Fibroblast of skin of abdomen (primary cell): ENCODE measurements around the gene RHCE.
A peak's percentile ranks its signal among the peaks of the same experiment; 100 is the strongest.
"Not testable (repeated sequence)": the region's sequence is repeated elsewhere in the genome, so short reads cannot be mapped to it uniquely, and the experiment has no call there.

ENCODE experiments used
- DNase-seq: peaks from one replicate; pipeline ENCODE4 v3.0.0-alpha.2; 2013

Gene RHCE

DNA sequence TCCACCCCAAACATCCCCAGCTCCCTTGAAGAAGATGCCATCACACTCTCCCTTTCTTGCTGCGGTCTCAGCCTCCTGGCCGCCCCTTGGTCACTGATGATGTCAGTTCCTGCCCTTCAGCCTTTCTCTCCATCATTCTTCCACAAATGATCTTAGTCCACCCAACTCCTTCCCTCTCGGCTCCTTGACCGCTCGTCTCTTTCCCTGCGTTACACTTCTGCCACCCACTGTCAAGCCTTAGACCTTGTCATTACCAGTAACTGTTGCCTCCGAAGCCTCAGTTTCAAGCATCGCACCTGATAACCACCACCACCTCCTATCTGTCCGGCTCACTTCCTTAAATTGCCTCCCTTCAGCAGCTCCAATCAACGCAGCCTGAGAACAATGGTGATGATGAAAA is 23.1 kb downstream of the RHCE start:
- not testable (repeated sequence) for DNase-seq

DNA sequence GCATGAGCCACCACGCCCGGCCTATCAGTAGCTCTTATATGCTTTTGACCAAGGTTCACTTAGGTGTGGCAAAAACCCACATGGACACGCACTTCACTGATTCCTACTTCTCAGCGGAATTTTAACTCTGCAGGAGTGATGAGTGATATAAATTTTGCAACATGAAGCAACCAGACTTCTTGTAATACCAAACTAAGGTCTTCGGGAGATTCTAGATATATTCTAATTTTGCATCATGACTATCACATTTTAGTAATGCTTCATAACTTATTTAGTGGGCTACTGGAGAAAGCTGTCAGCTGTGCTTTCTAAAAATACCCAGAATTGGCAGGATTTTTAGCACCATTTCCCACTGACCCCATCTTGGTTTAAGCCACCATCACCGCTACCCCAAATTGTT is 27.8 kb downstream of the RHCE start:
- peak; percentile 33 for DNase-seq

DNA sequence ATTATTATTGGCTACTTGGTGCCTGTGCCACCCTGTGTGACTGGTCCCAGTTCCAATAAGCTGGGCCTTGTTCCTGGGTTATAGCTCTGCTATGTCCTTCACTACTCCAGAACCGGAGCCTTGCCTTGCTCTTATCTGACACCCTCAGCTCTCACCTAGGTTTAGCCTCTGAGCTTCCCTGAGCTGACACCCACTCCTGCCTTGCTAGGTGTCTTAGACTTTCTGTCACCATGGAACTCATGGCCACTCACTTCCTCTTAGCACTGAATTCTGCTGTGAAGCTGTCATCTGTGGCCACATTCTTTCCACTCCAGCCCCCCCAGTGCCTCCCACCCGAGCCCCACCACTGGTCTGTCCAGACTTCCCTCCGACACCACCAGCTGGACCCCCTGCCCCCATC is 30.9 kb downstream of the RHCE start:
- DNase-seq: not testable (repeated sequence)

DNA sequence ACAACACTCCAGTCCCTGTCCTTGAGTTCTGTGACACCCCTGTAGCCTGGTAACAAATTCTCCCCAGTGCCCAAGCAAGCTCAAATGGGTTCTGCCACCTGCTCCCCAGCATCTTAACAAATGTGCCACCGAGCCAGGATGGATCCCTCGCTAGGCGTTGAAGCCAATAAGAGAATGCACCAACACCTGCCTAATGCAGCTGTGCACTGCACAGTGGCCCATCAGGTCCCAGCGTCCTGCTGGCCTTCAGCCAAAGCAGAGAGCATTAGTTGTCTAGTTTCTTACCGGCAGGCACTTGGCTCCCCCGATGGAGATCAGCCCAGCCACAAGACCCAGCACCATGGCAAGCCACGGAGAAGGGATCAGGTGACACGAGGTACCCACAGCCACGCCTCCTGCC is 31.9 kb downstream of the RHCE start:
- not testable (repeated sequence) for DNase-seq

GRCh38 chr1:25387096-25387495 is 33.5 kb downstream of the RHCE start:
- DNase-seq: not testable (repeated sequence)

DNA sequence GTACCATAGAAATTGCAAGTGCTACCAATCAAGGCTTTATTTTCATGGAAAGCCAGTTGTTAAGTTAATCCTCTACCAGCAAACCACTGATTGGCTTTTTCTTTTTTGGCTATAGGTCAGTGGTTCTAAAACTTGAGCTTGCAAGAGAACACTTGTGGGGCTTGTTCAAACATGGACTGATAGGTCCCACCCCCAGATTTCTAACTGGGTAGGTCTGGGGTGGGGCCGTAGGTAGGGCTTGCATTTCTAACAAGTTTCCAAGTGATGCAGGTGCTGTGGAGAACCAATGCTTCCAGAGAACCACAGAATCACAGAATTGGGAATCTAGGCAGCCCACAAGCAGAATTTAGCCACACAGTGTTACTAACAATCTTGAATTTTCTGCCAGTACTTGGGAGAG is 36.8 kb downstream of the RHCE start:
- DNase-seq: not testable (repeated sequence)

DNA sequence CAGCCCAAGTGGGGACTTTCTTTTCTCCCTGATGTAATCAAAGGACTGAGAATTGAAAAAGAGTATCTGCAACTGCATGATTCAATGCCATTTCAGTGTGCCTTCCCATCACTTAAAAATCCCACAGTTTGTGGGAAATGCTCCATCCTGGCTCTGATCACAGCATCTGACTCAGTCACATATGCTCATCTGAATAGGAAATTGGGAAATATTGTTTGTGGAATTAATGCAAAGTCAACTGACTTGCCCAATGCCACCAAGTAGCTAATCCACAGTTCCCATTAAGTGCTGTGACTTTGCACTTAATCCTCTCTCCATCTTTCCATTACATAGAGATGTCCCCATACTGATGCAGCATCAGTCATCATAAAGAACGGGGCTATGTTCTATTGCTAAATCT is 37.5 kb downstream of the RHCE start:
- peak; percentile 84 for DNase-seq

GRCh38 chr1:25382543-25382942 is 38.1 kb downstream of the RHCE start:
- DNase-seq: peak; percentile 20

DNA sequence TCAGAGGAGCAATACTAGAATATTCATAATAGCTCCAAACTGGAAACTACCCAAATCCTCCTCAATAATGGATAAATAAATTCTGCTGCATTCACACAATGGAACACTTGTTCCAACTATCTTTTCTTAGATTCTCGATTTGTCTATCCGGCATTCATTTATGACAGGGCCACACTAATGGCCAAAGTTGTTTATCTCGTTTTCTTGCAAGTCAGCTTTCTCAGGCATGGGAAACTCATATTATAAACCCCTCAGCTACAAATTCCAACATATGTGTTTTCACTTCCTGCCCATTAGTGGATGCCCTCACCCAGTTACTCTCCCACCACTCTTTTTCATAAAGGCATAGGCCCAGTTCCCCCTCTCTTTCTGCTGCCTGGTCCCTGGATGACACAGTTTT is 42.3 kb downstream of the RHCE start:
- not testable (repeated sequence) for DNase-seq

- DNase-seq: peak; percentile 92
Measured at GRCh38 chr1:25371757-25372156, 48.9 kb downstream of the RHCE start.

- not testable (repeated sequence) for DNase-seq
Measured at GRCh38 chr1:25369691-25370271, 50.8 kb downstream of the RHCE start.

DNA sequence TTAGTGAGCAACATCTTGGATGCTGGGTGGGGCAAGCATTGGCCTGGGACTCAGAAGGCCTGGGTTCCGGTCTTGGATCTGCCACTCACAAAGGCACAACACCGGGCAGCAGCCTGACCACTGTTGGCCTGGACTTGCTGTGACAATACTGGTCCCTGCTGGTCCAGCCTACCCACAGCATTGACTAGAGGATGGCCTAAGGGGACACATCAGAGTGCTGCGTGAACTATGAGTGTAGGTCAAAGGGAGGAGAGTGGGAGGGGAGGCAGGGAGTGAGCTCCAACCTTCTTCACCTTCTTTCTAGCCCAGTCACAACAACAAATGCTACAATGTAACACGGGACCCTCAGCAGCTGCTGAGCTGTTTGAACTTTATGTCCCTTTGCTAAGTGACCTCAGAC is 51.4 kb downstream of the RHCE start:
- DNase-seq: no peak

DNA sequence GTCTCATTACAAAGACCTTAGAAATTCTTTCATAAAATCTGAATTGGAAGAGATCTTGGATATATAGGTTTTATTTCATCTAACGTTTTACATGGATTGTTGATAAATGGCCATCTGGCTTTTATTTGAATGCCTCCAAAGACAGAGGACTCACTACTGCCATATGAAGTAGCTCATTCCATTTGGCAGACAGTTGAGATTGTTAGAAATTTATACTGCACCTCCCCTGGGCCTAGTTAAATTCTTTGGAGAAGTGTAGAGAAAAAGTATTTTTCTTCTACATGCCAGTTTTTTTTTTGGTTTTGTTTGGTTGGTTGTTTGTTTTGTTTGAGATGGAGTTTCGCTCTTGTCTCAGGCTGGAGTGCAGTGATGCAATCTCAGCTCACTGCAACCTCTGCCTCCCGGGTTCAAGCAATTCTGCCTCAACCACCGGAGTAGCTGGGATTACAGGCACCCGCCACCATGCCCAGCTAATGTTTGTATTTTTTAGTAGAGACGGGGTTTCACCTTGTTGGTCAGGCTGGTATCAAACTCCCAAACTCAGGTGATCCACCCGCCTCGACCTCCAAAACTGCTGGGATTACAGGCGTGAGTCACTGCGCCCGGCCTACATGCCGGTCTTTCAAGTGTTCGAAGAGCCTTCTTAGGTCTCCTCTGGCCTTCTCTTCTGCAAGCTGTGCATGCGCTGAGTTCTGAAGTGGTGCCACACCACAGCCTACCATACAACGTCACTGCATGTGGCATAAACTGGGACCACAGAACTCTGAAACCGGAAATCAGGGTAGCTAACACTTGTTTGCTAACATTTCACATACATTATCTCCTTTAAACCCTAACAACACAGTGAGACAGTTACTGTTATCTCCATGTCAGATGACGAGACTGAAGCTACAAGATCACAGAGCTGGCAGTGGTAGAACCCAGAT is 57.7 kb downstream of the RHCE start:
- DNase-seq: not testable (repeated sequence)

DNA sequence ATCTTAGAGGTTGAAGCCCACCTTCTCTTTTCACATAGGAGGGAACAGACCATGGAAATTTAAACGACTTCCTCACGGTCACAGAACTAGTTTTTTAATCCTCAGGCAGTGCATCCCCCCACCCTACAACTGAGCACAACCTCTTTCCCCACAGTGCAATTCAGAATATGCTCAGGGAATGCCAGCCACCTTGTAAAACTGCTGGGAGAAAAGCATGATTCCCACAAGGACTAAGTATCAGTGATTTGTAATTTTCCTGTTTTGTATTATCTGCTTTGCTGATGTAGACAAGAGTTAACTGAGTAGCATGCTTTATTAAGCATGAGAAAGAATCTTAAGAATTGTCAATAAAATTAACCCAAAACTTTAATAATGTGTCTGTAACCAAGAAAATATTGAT is 58.7 kb downstream of the RHCE start:
- DNase-seq: no peak

- DNase-seq: peak; percentile 62
Measured at GRCh38 chr1:25360596-25361581, 59.7 kb downstream of the RHCE start.

- DNase-seq: peak; percentile 32
Measured at GRCh38 chr1:25356848-25357247, 63.8 kb downstream of the RHCE start.

DNA sequence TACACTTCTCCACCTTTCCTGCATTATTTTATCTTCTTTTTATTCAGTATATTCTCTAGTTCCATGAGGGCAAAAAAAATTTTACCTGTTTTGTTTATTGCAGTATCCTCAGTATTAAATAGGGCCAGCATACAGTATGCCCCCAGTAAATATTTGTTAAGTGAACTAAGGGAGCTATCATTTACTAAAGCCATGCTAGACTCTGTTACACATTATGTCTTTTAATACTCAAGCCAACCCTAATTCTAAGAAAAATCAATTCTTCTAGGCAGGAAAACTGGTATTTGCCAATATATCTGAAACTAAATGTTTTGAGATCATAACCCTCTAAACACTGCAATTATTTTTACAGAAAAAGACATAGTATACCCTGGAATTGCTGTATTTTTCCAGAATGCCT is 64.2 kb downstream of the RHCE start:
- no peak for DNase-seq

GRCh38 chr1:25355841-25356395 is 64.7 kb downstream of the RHCE start:
- no peak for DNase-seq

DNA sequence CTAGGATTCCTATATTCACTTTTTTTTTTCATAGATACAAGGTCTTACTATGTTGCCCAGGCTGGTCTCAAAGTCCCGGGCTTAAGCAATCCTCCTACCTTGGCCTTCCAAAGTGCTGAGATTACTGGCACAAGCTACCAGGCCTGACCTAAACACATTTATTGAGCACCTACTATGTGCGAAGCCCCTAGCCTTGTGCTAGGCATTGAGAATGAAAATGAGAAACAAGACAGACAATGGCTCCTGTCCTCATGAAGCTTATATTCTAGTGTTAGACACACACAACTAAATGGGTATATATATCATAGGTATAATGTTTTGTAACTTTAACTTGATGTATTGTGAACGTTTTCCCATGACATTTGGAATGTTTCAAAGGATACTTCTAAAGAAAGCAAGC is 71.0 kb downstream of the RHCE start:
- no peak for DNase-seq

- no peak for DNase-seq
Measured at GRCh38 chr1:25347556-25347955, 73.1 kb downstream of the RHCE start.

- peak; percentile 92 for DNase-seq
Measured at GRCh38 chr1:25343872-25344271, 76.8 kb downstream of the RHCE start.

DNA sequence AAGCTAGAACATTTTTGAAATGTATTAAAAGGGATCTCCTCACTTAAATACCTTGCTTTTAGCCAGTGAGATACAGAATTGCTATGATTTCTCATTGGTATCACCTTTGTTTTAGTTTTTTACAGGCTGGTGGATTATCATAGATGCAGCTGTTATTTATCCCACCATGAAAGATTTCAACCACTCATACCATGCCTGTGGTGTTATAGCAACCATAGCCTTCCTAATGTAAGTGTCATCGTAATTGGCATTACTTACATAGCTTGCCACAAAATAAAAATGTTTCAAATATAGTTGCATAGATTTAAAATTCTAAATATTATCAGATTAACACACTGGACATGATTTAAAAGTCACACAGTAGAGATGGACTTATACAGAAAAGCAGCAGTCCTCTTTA is 77.8 kb downstream of the RHCE start:
- DNase-seq: no peak

- no peak for DNase-seq
Measured at GRCh38 chr1:25341746-25342145, 78.9 kb downstream of the RHCE start.
